Right atrium auricular region (tissue), 2 donors: Measurements from ENCODE around the gene RIMS1. TPM values are rescaled to one million over a fixed set of nuclear protein-coding genes. Genes with fewer than 3 reads are reported as not detected.

Experiments used
- DNase-seq: peaks from one replicate; pipeline ENCODE4 v3.0.0-alpha.2; 2019; ENCODE audit warnings: low spot score
- H3K27ac ChIP-seq, 2 donors: fragments of 200-600 bp; sonication (generic); 1 replicate in 1 of 2; 2 replicates in 1 of 2; pipeline ENCODE4 v1.5.1; 2016 to 2019
- H3K27me3 ChIP-seq, 2 donors: fragments of 200-600 bp; sonication (generic); one replicate each; pipeline versions ENCODE4 v1.5.1 to v1.6.0; 2017 to 2019
- H3K36me3 ChIP-seq: fragments of 200-600 bp; sonication (generic); one replicate; pipeline ENCODE4 v1.5.1; 2016
- H3K4me1 ChIP-seq, 2 donors: fragments of 200-600 bp; sonication (generic); one replicate each; pipeline versions ENCODE4 v1.5.1 to v1.6.0; 2017 to 2019
- H3K4me3 ChIP-seq, 2 donors: fragments of 200-600 bp; sonication (generic); 1 replicate in 1 of 2; 2 replicates in 1 of 2; pipeline ENCODE4 v1.5.1; 2017 to 2019; ENCODE audit warnings: mild to moderate bottlenecking in 1 of 2, moderate library complexity in 1 of 2
- H3K9me3 ChIP-seq, 2 donors: fragments of 200-600 bp; sonication (generic); one replicate each; pipeline ENCODE4 v1.5.1; 2019
- total RNA-seq, 2 donors: library from RNA; depleted of rRNA; stranded (reverse); fragments of >200 nt; gene quantifications; one replicate each; pipeline ENCODE4 v1.1.0, GENCODE V29; 2016
- TF ChIP-seq, protein P1 (sequence below), 2 donors: fragments of 200-600 bp; sonication (generic); IDR thresholded peaks; one replicate each; pipeline ENCODE4 v1.5.1; 2019; ENCODE audit warnings: antibody characterized with exemption in 2 of 2

Gene RIMS1
- total RNA-seq, 2 donors from 2014 or later, result 0.55 to 1.3 TPM

GRCh38 chr6:72078096-72078495 is 191.7 kb downstream of the RIMS1 start:
- Histone ChIP-seq H3K36me3 (no peaks in the 10 kb centered on the region), H3K9me3 (no peaks in the 10 kb centered on the region), H3K4me1 (no peaks in the 10 kb centered on the region), H3K4me3 (no peak overlapping the region), H3K27me3 (no peaks in the 10 kb centered on the region), H3K27ac (no peak overlapping the region)
- DNase-seq, result no peak
- TF ChIP-seq, protein P1, sequence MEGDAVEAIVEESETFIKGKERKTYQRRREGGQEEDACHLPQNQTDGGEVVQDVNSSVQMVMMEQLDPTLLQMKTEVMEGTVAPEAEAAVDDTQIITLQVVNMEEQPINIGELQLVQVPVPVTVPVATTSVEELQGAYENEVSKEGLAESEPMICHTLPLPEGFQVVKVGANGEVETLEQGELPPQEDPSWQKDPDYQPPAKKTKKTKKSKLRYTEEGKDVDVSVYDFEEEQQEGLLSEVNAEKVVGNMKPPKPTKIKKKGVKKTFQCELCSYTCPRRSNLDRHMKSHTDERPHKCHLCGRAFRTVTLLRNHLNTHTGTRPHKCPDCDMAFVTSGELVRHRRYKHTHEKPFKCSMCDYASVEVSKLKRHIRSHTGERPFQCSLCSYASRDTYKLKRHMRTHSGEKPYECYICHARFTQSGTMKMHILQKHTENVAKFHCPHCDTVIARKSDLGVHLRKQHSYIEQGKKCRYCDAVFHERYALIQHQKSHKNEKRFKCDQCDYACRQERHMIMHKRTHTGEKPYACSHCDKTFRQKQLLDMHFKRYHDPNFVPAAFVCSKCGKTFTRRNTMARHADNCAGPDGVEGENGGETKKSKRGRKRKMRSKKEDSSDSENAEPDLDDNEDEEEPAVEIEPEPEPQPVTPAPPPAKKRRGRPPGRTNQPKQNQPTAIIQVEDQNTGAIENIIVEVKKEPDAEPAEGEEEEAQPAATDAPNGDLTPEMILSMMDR (IDR thresholded peaks at IDR 0.05), result no peak

- Histone ChIP-seq H3K27me3 (no peaks in the 10 kb centered on the region), H3K36me3 (no peaks in the 10 kb centered on the region), H3K4me3 (no peak overlapping the region), H3K4me1 (no peaks in the 10 kb centered on the region), H3K27ac (no peak overlapping the region), H3K9me3 (no peaks in the 10 kb centered on the region)
- TF ChIP-seq, protein P1 (IDR thresholded peaks at IDR 0.05), result no peak
- DNase-seq, result no peak
These were observed 194.1 kb downstream of the RIMS1 start for GRCh38 chr6:72080260-72080941.

GRCh38 chr6:72081871-72082270 is 195.5 kb downstream of the RIMS1 start:
- no peak overlapping the region for H3K4me3 ChIP-seq
- H3K27ac ChIP-seq, result no peak overlapping the region
- no peak for DNase-seq
- TF ChIP-seq, protein P1 (IDR thresholded peaks at IDR 0.05), result no peak
- no peaks in the 10 kb centered on the region for H3K36me3 ChIP-seq
- no peaks in the 10 kb centered on the region for H3K27me3 ChIP-seq
- no peaks in the 10 kb centered on the region for H3K9me3 ChIP-seq
- H3K4me1 ChIP-seq, result no peaks in the 10 kb centered on the region

- Histone ChIP-seq H3K4me3 (no peak overlapping the region), H3K27ac (no peak overlapping the region), H3K4me1 (no peaks in the 10 kb centered on the region), H3K36me3 (no peaks in the 10 kb centered on the region), H3K27me3 (no peaks in the 10 kb centered on the region), H3K9me3 (no peaks in the 10 kb centered on the region)
- DNase-seq, result no peak
- TF ChIP-seq, protein P1 (IDR thresholded peaks at IDR 0.05), result no peak
These were observed 197.6 kb downstream of the RIMS1 start for GRCh38 chr6:72083976-72084375.

GRCh38 chr6:72084992-72085569 is 198.7 kb downstream of the RIMS1 start:
- Histone ChIP-seq H3K9me3 (no peaks in the 10 kb centered on the region), H3K27ac (no peak overlapping the region), H3K4me3 (no peak overlapping the region), H3K4me1 (no peaks in the 10 kb centered on the region), H3K27me3 (no peaks in the 10 kb centered on the region), H3K36me3 (no peaks in the 10 kb centered on the region)
- no peak for DNase-seq
- TF ChIP-seq, protein P1 (IDR thresholded peaks at IDR 0.05), result peak in 1 of 2 donors; percentile 57
